Spinal cord (tissue), 10 donors: ENCODE data around the gene AGBL5. TPM values are rescaled to one million over a fixed set of nuclear protein-coding genes. Genes with fewer than 3 reads are reported as not detected.

ENCODE experiments used
- DNase-seq, 6 donors: peaks; one replicate each; pipeline versions ENCODE4 v3.0.0 to v3.0.0-alpha.2; 2013 to 2015; ENCODE audit warnings: low spot score in 6 of 6, low read depth in 4 of 6
- H3K27ac ChIP-seq: one replicate; pipeline ENCODE4 v1.5.1; 2013; ENCODE audit warnings: low read depth, low read length, control low read depth
- H3K27me3 ChIP-seq: one replicate; pipeline ENCODE4 v1.6.1; 2013; ENCODE audit warnings: low read length; ENCODE audit not compliant: control insufficient read depth, insufficient read depth
- H3K36me3 ChIP-seq: one replicate; pipeline ENCODE4 v1.6.1; 2013; ENCODE audit warnings: low read length; ENCODE audit not compliant: control insufficient read depth, insufficient read depth
- H3K4me1 ChIP-seq: one replicate; pipeline ENCODE4 v1.6.1; 2013; ENCODE audit warnings: low read length; ENCODE audit not compliant: control insufficient read depth, insufficient read depth
- H3K4me3 ChIP-seq: one replicate; pipeline ENCODE4 v1.5.1; 2013; ENCODE audit warnings: low read depth, low read length, control low read depth
- H3K9me3 ChIP-seq: one replicate; pipeline ENCODE4 v1.6.1; 2013; ENCODE audit warnings: low read length; ENCODE audit not compliant: control insufficient read depth, insufficient read depth
- WGBS: methylation state at CpG from one replicate; pipeline ENCODE4 v1.1.5; 2013; ENCODE audit warnings: missing lambda C conversion rate; ENCODE audit not compliant: insufficient coverage; 5-methylcytosine and 5-hydroxymethylcytosine counted together
- polyA plus RNA-seq, 2 donors: library from polyadenylated mRNA; unstranded; fragments of 120-200 nt; gene quantifications; one replicate each; pipeline ENCODE4 v1.2.1, GENCODE V29; 2013; ENCODE audit not compliant: insufficient read length in 2 of 2
- total RNA-seq, 2 donors: library from RNA; depleted of rRNA in 1 of 2; stranded (reverse); fragments of 120-200 nt in 1 of 2; fragments of >200 nt in 1 of 2; gene quantifications; one replicate each; pipeline versions ENCODE4 v1.2.3 to v1.2.4, GENCODE V29; 2013 to 2014
- donor health status: healthy.

Gene AGBL5
- total and polyA plus RNA-seq, 4 donors: 14.3 to 51.7 (median 40.6) TPM

DNA sequence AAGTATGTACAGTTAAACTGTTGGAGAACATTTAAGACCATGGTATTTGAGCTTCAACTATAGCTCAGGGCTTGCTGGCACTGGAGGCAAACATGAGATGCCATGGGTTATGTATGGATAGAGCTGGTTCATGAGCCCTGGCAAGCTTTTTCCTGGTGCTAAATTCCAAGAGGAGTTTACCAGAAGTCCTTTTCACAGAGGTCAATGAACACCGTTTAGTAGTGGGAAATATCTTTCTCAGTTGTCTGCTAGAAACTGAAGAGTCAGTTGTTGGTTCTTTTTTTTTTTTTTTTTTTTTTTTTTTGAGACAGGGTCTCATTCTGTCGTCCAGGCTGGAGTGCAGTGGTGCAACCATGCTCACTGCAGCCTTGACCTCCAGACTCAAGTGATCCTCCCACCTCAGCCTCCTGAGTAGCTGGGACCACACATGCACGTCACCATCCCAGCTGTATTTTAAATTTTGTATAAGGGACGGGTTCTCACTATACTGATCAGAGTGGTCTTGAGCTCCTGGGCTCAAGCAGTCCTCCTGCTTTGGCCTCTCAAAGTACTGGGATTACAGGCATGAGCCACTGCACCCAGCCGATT is 36.4 kb downstream of the AGBL5 start:
- Histone ChIP-seq H3K27me3 (no peaks in the 10 kb centered on the region), H3K36me3 (peaks cover 16% of the 10 kb centered on the region), H3K4me1 (peaks cover 31% of the 10 kb centered on the region), H3K27ac (no peak overlapping the region), H3K9me3 (no peaks in the 10 kb centered on the region), H3K4me3 (no peak overlapping the region)
- 87% methylated on average over 3 of the region's 5 CpGs for WGBS
- DNase-seq: no peak

DNA sequence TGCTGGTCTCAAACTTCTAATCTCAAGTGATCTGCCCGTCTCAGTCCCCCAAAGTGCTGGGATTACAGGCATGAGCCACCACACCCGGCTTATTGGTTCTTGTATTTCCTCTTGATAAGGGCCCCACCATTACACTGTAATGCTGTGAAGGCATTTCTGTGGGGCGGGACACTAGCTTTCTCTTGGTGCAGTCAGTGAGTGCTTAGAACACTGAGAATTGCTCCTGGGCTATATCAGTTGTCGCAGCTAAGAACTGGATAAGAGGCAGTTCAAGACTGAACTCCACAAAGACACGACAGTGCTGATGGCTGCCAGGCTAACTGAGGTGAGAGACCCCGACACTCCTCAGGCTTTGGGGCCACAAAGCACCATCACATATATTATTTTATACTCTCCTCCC is 37.2 kb downstream of the AGBL5 start:
- H3K27ac ChIP-seq: no peak overlapping the region
- no peaks in the 10 kb centered on the region for H3K27me3 ChIP-seq
- H3K4me3 ChIP-seq: no peak overlapping the region
- peaks cover 10% of the 10 kb centered on the region for H3K36me3 ChIP-seq
- peaks cover 31% of the 10 kb centered on the region for H3K4me1 ChIP-seq
- 84% methylated on average over 5 of the region's 6 CpGs for WGBS
- H3K9me3 ChIP-seq: no peaks in the 10 kb centered on the region
- DNase-seq: no peak

DNA sequence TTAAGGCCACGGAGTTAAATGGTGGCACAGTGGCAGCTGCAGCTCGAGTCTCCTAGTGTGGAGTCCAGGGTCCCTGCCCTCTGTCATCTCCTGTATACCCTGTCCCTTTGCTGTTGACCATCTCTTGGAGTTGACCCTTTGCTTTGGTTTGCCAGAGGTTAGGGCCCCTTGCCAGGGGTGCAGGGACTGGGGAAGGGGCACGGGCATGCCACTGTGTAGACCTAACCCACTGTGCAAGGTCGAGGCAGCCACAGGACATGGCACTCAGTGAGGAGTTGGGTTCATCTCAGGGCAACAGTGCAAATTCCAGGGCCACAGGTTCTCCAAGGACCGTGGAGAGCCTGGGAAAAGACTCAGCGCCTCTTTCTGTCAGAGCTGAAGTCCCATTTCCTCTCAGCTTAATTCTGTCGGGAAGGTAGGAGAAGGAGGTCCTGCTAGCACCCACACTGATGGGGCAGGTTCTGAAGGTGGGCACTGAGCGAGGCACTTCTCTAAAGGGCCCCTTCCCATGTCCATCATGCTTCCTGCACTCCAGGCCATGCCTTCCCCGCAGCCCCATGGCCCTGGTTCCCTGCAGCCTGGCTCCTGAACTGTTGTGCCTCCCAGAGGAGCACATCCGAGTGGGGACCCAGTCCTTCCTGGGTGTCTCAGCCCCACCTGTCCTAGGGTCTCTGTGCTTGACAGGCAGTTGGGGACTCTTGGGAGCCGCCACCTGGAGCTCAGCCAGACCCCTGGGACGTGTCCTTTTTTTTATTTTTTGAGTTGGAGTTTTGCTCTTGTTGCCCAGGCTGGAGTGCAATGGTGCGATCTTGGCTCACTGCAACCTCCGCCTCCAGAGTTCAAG is 37.9 kb downstream of the AGBL5 start:
- Histone ChIP-seq H3K4me1 (peaks cover 31% of the 10 kb centered on the region), H3K27me3 (no peaks in the 10 kb centered on the region), H3K9me3 (no peaks in the 10 kb centered on the region), H3K4me3 (no peak overlapping the region), H3K36me3 (peaks cover 8% of the 10 kb centered on the region), H3K27ac (no peak overlapping the region)
- 91% methylated on average over 12 of the region's 14 CpGs for WGBS
- DNase-seq: no peak

DNA sequence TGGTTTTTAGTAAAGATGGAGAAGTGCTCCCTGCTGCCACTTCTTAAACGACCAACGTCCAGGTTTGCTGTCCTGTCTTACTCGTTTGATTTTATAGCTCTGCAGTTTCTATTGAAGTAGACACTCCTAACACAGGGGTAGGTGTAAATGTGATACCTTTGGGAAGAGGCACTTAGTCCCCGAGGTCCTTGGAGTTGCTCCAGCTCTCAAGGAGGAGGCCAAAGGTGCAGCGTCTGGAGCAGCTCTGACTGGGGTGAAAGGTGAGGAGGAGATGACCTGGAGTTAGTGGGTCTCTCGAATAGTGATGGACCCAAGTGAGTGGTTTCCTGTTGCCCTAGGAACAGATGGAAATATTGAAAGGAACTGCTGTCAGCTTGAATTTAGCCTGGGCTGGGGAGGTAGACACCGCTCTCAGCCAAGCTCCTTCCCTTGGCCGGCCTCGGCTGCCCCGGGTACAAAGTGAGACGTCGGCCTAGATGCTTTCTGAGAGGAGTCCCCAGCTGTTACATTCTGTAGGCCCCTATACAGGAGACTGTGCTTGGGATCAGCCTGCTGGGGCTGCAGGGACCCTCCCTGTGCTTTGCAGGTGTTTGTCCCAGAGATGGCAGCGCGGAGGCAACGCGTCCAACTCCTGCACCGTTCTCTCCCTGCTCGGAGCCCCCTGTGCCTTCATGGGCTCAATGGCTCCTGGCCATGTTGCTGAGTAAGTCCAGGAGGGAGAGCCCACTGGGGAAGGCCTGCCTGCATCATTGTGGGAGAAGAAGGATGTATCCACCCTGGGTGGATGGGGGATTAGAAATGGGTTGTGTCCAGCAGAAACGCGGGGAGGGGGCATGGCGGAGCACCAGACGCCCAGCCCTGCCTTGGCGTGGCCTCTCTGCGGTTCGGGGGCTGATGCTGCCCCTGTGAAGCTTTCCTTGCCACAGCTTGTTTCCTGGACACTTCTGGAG is 40.6 kb downstream of the AGBL5 start:
- 74% methylated on average over 25 of the region's 25 CpGs for WGBS
- Histone ChIP-seq H3K27me3 (no peaks in the 10 kb centered on the region), H3K4me1 (peaks cover 30% of the 10 kb centered on the region), H3K36me3 (peaks cover 13% of the 10 kb centered on the region), H3K27ac (no peak overlapping the region), H3K9me3 (no peaks in the 10 kb centered on the region), H3K4me3 (no peak overlapping the region)
- DNase-seq: no peak

DNA sequence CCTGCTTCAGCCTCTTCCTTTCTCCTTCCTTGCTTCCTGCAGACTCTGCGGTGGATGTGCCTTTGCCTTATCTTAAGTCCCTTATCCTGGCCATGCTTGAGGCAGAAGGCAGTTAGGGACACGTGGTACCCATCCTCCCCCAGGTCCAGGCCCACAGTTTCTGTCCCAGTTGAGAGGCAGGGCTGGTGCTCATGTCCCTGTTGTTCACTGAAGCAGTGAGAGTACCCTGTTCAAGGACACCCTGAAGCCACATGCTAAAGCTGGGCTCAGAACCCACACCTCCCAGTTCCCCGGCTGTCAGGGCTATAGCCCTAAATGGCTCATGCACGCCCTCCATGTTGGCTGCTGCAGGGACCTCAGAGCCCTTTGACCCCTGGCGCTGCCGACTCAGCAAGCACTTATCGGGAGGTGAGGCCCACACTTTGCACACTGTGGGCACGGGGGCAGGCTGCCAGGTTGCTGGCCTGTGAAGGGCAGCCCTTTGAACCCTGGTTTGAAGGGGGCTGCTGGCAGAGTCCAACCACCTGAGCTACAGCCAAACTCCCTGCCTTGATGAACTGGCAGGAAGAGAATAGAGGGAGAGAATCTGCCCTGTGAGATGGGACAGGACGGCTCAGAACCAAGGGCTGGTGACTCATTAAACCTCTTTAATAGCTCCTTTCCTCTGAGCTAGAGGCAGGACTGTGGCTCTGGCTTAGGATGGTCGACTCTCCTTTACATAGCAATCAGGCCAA is 41.4 kb downstream of the AGBL5 start:
- Histone ChIP-seq H3K9me3 (no peaks in the 10 kb centered on the region), H3K36me3 (peaks cover 17% of the 10 kb centered on the region), H3K27me3 (no peaks in the 10 kb centered on the region), H3K4me1 (peaks cover 26% of the 10 kb centered on the region), H3K27ac (no peak overlapping the region), H3K4me3 (no peak overlapping the region)
- no peak for DNase-seq
- 76% methylated on average over 10 of the region's 10 CpGs for WGBS

DNA sequence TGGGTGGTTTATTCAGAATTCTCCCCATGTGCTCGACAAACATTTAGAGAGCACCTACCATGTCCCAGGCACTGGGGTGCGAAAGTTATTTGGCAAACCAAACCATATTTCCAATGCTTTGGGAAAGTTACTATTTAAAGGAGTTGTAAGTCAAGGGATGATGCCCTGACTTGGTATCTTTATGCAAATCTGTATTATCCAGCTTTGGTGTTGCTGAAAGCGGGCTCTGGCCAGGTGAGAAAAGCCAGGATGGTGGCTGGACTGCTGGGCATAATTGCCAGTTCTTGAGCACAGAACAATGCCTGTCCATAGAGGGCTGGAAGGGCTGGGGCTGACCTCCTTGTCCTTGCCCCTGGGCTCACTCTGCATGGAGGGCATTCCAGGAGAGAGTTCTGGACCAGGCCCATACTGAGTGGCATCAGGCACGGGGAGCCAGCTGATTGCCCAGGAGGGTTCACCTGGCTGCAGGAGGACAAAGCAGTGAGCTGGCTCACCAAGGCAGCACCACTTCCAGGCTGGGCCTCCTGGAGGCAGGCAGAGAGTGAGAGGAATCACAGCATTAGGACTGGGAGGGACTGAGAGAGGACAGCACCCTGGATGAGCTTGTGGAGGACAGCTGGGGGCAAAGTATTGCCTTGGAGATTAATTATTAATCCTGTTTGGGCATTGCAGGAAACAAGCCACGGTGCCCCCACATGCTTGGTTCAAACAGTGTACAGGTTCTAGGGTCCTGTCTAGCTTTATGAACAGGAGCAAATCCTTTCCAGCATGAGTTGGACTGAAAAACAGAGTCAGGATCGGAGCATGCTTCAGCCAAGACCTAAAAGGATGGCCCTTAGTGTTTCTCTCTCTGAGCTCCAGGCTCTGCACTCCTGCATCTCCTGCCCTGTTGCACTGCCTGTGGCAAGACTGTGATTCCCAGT is 42.2 kb downstream of the AGBL5 start:
- Histone ChIP-seq H3K4me3 (no peak overlapping the region), H3K9me3 (no peaks in the 10 kb centered on the region), H3K4me1 (peaks cover 26% of the 10 kb centered on the region), H3K36me3 (peaks cover 17% of the 10 kb centered on the region), H3K27me3 (no peaks in the 10 kb centered on the region), H3K27ac (no peak overlapping the region)
- DNase-seq: no peak
- WGBS: 83% methylated on average over 4 of the region's 6 CpGs

DNA sequence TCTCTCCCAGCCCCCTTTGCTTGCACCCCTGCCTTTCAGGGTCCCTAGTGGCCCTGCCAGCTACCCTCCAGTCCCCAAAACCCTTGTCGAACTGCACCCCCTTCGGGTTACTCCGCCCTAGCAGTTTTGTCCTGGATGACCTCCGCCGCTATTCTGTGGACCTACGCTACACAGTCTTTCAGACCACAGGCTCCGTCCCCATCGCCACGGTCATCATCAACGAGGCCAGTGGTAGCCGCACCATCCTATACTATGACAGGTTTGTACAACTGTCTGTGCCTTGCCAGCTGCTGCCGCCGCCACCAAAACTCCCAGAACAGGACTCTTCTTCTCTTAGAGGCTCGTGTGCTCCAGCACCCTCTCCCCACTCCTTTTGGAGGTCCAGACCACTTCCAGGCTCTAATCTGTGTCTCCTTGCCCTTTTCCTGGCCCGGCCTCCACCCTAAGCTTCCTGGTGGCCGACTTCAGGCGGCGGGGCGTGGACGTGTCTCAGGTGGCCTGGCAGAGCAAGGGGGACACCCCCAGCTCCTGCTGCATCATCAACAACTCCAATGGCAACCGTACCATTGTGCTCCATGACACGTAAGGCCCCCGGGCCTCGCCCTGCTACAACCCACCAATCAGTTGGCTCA is 43.0 kb downstream of the AGBL5 start:
- 92% methylated on average over 19 of the region's 24 CpGs for WGBS
- H3K4me1 ChIP-seq: peaks cover 20% of the 10 kb centered on the region
- peaks cover 21% of the 10 kb centered on the region for H3K36me3 ChIP-seq
- DNase-seq: no peak
- H3K27me3 ChIP-seq: no peaks in the 10 kb centered on the region
- H3K4me3 ChIP-seq: no peak overlapping the region
- no peak overlapping the region for H3K27ac ChIP-seq
- no peaks in the 10 kb centered on the region for H3K9me3 ChIP-seq

DNA sequence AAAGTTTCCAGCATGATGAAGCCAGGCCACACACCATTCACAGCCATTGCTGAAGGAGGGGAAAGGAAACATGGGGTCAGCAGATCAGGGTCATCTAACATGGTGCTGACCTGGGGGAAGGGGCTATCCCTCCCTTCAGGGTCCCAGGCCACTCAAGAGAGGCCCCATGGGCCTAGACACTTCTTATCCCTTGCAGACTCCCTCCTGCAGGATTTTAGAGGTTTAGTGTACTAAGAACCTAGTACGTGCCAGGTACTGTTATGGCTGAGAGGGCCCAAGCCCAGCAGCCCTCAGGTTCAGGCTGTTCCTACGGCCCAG is 43.9 kb downstream of the AGBL5 start:
- H3K4me3 ChIP-seq: no peak overlapping the region
- peaks cover 29% of the 10 kb centered on the region for H3K36me3 ChIP-seq
- DNase-seq: no peak
- WGBS: 86% methylated on average over 2 of the region's 2 CpGs
- H3K27me3 ChIP-seq: no peaks in the 10 kb centered on the region
- H3K4me1 ChIP-seq: peaks cover 18% of the 10 kb centered on the region
- no peaks in the 10 kb centered on the region for H3K9me3 ChIP-seq
- H3K27ac ChIP-seq: no peak overlapping the region
